ENCODE results near the gene TANC2. TPM values are rescaled to one million over a fixed set of nuclear protein-coding genes. Genes with fewer than 3 reads are reported as not detected.

Gene TANC2
- total RNA-seq, 4 donors from 2014 or later: 14.3 to 34.3 (median 28.3) TPM

DNA sequence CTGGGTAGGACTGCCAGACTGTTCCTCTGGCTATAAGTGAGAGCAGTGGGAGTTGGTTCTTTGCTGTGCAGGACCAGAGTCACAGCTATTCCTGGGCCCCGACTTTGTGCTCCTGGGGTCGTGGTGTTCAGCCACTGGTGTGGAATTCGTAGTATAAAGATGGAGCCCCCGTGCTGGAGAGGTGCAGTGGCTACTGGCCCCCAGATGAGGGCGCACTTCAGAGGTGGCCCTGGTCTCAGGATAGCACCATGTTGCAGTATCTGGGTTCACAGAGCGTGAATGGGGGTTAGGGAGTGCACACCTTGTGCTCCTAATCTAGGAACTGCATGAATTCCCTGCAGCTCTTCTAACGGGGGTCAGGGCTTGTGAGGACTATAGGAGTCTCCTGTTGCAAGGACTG is 21.1 kb downstream of the TANC2 start:
- TF ChIP-seq, protein P1, sequence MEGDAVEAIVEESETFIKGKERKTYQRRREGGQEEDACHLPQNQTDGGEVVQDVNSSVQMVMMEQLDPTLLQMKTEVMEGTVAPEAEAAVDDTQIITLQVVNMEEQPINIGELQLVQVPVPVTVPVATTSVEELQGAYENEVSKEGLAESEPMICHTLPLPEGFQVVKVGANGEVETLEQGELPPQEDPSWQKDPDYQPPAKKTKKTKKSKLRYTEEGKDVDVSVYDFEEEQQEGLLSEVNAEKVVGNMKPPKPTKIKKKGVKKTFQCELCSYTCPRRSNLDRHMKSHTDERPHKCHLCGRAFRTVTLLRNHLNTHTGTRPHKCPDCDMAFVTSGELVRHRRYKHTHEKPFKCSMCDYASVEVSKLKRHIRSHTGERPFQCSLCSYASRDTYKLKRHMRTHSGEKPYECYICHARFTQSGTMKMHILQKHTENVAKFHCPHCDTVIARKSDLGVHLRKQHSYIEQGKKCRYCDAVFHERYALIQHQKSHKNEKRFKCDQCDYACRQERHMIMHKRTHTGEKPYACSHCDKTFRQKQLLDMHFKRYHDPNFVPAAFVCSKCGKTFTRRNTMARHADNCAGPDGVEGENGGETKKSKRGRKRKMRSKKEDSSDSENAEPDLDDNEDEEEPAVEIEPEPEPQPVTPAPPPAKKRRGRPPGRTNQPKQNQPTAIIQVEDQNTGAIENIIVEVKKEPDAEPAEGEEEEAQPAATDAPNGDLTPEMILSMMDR (IDR thresholded peaks at IDR 0.05): no peak
- ATAC-seq (ENCODE audit: low FRiP score): no peak
- DNase-seq (ENCODE audit: low spot score): no peak

DNA sequence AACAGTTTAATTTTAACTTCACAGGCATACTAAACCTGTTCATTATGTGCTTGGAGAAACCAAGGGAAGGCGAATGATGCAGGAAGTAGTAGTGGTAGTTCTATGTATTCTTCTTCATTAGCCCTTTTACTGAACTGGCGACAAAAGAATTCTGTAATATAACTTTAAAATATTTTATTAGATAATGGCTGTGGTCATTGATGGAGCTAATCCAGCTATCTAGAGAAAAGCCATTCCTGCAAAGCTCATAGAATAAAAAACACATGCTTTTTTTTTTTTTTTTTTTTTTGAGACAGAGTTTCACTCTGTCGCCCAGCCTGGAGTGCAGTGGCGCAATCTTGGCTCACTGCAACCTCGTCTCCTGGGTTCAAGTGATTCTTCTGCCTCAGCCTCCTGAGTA is 23.5 kb downstream of the TANC2 start:
- TF ChIP-seq, protein P1 (IDR thresholded peaks at IDR 0.05): no peak
- no peak for DNase-seq (ENCODE audit: low spot score)
- ATAC-seq (ENCODE audit: low FRiP score): no peak

DNA sequence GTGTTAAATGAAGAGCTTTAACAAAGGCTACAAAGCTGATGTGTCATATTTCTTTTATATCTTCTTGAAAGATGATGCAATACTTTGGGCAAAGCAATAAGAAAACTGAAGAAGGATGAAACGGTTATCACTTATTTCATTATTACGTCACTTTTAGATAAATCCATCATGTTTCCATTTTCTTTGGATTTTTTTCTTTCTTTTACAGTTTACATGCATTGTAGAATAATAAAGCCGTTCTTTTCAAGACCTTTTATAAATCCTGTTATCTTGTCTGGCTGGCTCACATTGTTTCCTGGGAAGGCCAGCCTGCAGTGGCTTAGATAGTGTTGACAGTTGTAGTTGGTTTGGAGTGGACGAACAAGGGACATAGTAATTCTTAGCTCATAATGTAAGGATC is 28.9 kb downstream of the TANC2 start:
- no peak for DNase-seq (ENCODE audit: low spot score)
- ATAC-seq (ENCODE audit: low FRiP score): no peak
- TF ChIP-seq, protein P1 (IDR thresholded peaks at IDR 0.05): no peak

DNA sequence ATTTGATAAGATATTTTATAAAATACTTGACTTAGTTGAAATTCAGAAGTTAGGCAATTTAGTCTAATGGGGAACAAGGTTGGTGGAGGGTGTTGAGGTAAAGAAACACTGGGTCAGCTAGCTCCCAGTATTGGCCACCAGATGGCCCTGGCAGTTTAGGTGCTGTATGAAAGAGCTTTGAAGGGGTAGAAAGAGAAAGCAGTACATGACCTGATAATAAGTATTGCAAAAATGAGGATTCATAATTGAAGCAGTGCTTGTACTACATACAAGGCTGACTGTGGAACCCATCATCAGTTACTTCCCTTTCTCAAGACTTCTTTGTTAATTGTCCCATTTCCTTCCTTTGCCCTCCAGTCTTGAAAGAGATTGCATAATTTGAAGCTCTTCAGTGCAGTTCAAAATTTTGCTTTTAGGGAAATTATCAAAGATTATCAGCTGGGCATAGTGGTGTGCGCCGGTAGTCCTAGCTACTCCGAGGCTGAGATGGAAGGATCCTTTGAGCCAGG is 29.4 kb downstream of the TANC2 start:
- ATAC-seq (ENCODE audit: low FRiP score) (no peak), DNase-seq (ENCODE audit: low spot score) (no peak)
- TF ChIP-seq, protein P1 (IDR thresholded peaks at IDR 0.05): no peak

DNA sequence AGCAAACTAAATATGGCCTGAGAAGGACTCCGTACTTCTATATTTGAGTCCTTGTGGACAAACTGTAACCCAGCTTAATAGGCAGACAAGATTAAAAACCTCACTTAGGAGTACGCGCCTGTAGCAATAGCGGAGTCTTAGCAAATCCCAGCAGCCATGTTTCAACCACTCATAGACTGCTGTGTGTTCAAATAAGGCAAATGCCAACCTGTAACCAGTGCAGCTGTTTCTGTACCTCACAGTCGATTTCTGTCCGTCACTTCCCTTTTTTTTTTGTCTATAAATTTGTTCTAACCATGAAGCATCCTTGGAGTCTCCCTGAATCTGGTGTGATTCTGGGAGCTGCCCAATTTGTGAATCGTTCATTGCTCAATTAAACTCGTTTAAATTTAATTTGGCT is 30.2 kb downstream of the TANC2 start:
- ATAC-seq (ENCODE audit: low FRiP score): no peak
- TF ChIP-seq, protein P1 (IDR thresholded peaks at IDR 0.05): no peak
- DNase-seq (ENCODE audit: low spot score): no peak

DNA sequence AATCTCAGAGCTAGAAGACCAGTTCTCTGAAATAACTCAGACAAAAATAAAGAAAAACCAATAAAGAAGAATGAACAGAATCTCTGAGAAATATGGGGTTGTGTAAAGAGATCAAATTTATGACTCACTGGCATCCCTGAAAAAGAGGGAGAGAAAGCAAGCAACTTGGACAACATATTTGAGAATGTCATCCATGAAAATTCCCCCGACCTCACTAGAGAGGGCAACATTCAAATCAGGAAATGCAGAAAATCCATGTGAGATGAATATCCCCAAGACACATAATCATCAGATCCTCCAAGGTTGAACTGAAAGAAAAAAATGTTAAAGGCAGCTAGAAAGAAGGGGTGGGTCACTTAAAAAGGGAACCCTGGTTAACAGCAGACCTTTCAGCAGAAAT is 32.1 kb downstream of the TANC2 start:
- TF ChIP-seq, protein P1 (IDR thresholded peaks at IDR 0.05): no peak
- DNase-seq (ENCODE audit: low spot score) (no peak), ATAC-seq (ENCODE audit: low FRiP score) (no peak)

DNA sequence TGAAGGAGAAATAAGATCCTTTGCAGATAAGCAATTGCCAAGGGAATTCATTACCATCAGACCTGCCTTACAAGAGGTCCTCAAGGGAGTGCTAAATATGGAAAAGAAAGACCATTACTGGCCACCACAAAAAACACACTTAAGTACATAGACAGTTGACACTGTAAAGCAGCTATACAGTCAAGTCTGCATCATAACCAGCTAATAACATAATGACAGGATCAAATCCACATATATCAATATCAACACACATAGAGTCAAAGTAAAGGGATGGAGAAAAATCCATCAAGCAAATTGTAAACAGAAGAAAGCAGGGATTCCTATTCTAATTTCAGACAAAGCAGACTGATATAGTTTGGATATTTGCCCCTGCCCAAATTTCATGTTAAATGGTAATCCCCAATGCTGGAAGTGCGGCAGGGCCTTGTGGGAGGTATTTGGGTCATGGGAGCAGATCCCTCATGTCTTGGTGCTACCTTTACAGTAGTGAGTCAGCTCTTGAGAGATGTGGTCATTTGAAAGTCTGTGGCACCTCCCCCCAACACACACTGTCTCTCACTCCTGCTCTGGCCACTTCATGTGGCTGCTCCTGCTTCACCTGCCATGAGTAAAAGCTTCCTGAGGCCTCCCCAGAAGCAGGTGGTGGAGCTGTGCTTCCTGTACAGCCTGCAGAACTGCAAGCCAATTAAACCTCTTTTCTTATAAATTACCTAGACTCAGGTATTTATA is 32.8 kb downstream of the TANC2 start:
- TF ChIP-seq, protein P1 (IDR thresholded peaks at IDR 0.05): no peak
- DNase-seq (ENCODE audit: low spot score) (no peak), ATAC-seq (ENCODE audit: low FRiP score) (no peak)
